K562 (cell line): ENCODE data around the gene RNF151. TPM values are rescaled to one million over a fixed set of nuclear protein-coding genes. Genes with fewer than 3 reads are reported as not detected.

Source experiments
- ADNP ChIP-seq: fragments of 200-800 bp; sonication (Bioruptor generic); IDR thresholded peaks from 2 replicates; pipeline ENCODE4 v1.6.1; 2016; ENCODE audit warnings: missing genetic modification characterization, missing compliant biosample characterization
- ASH1L ChIP-seq: fragments of 450-650 bp; IDR thresholded peaks from 2 replicates; pipeline ENCODE4 v1.6.1; 2018; ENCODE audit warnings: borderline replicate concordance, mild to moderate bottlenecking, low read depth; ENCODE audit not compliant: partially characterized antibody
- DMBX1 ChIP-seq: fragments of 250-450 bp; sonication (Bioruptor Pico); IDR thresholded peaks from 2 replicates; pipeline ENCODE4 v1.8.0; 2022; ENCODE audit warnings: inconsistent platforms, mild to moderate bottlenecking, moderate library complexity, borderline replicate concordance
- E2F5 ChIP-seq: sonication (generic); formaldehyde crosslinking; IDR thresholded peaks from 2 replicates; pipeline ENCODE4 v1.8.0; 2022; ENCODE audit warnings: mild to moderate bottlenecking, missing genetic modification reagents
- HDAC6 ChIP-seq: IDR thresholded peaks from 2 replicates; pipeline ENCODE4 v1.6.1; 2012; ENCODE audit warnings: low read depth, mild to moderate bottlenecking, control low read depth, inconsistent platforms, low read length, moderate library complexity
- HMGXB4 ChIP-seq: sonication (generic); formaldehyde crosslinking; IDR thresholded peaks from 2 replicates; pipeline ENCODE4 v1.8.1; 2023; ENCODE audit warnings: mild to moderate bottlenecking, missing genetic modification reagents
- MBD2 ChIP-seq: sonication (generic); IDR thresholded peaks from 2 replicates; pipeline ENCODE4 v1.6.1; 2016; ENCODE audit warnings: low read depth, borderline replicate concordance
- MTA2 ChIP-seq: fragments of 450-650 bp; IDR thresholded peaks from 2 replicates; pipeline ENCODE4 v1.6.1; 2016; ENCODE audit warnings: low read depth
- MXI1 ChIP-seq: IDR thresholded peaks from 2 replicates; pipeline ENCODE4 v1.6.1; 2011; ENCODE audit warnings: low read depth, mild to moderate bottlenecking, improper control_type of control experiment, low read length
- NR2C1 ChIP-seq, 2 experiments: fragments of 450-650 bp; IDR thresholded peaks; 2 replicates each; pipeline ENCODE4 v1.6.1; 2017; ENCODE audit warnings: mild to moderate bottlenecking in 2 of 2, antibody characterized with exemption in 1 of 2, inconsistent platforms in 1 of 2, missing compliant biosample characterization in 1 of 2, missing genetic modification characterization in 1 of 2
- NUFIP1 ChIP-seq: fragments of 450-650 bp; IDR thresholded peaks from 2 replicates; pipeline ENCODE4 v1.6.1; 2018; ENCODE audit not compliant: partially characterized antibody
- RBM17 ChIP-seq: fragments of 200-400 bp; formaldehyde crosslinking; IDR thresholded peaks from 2 replicates; pipeline ENCODE4 v1.6.1; 2017; ENCODE audit warnings: low read depth, mild to moderate bottlenecking, low read length, borderline replicate concordance
- RBM39 ChIP-seq: fragments of 200-400 bp; formaldehyde crosslinking; optimal IDR thresholded peaks from 2 replicates; pipeline ENCODE3; 2018; ENCODE audit warnings: low read depth, low read length
- SIN3A ChIP-seq, 2 experiments: fragments of 150-350 bp in 1 of 2; IDR thresholded peaks; 2 replicates each; pipeline ENCODE4 v1.6.1; 2011 to 2016; ENCODE audit warnings: borderline replicate concordance in 2 of 2, low read depth in 2 of 2, low read length in 2 of 2, mild to moderate bottlenecking in 2 of 2, moderate library complexity in 2 of 2; ENCODE audit not compliant: control insufficient read depth in 1 of 2
- TRIM28 ChIP-seq: fragments of 450-650 bp; IDR thresholded peaks from 2 replicates; pipeline ENCODE4 v1.6.1; 2017
- ZBED1 ChIP-seq: IDR thresholded peaks from 2 replicates; pipeline ENCODE4 v1.6.1; 2014
- ZBTB33 ChIP-seq: sonication (generic); formaldehyde crosslinking; IDR thresholded peaks from 2 replicates; pipeline ENCODE4 v1.8.1; 2023; ENCODE audit warnings: mild to moderate bottlenecking, missing genetic modification reagents
- ZBTB9 ChIP-seq: fragments of 450-650 bp; formaldehyde crosslinking; IDR thresholded peaks from 2 replicates; pipeline ENCODE4 v1.4.0; 2020; ENCODE audit warnings: mild to moderate bottlenecking, moderate library complexity
- ZNF354B ChIP-seq: fragments of 250-450 bp; sonication (Bioruptor Pico); IDR thresholded peaks from 2 replicates; pipeline ENCODE4 v1.4.0; 2020
- ZNF584 ChIP-seq: fragments of 200-800 bp; sonication (Bioruptor generic); IDR thresholded peaks from 2 replicates; pipeline ENCODE4 v1.6.1; 2016; ENCODE audit warnings: low read depth, mild to moderate bottlenecking, missing genetic modification characterization, missing compliant biosample characterization
- ZNF75A ChIP-seq: fragments of 450-650 bp; formaldehyde crosslinking; IDR thresholded peaks from 2 replicates; pipeline ENCODE4 v1.4.0; 2020; ENCODE audit warnings: mild to moderate bottlenecking
- ZNF780A ChIP-seq: fragments of 250-450 bp; sonication (Bioruptor Pico); IDR thresholded peaks from 2 replicates; pipeline ENCODE4 v1.5.0; 2021; ENCODE audit warnings: mild to moderate bottlenecking
- polyA plus RNA-seq, 8 experiments: library from polyadenylated mRNA; depleted of rRNA in 4 of 8; stranded (reverse) in 5 of 8; unstranded in 3 of 8; fragments of >200 nt; fragmentation: Nextera tagmentation in 2 of 8; fragmentation: Illumina TruSeq in 1 of 8; extraction: Ambion mirVana in 2 of 8; extraction: Trizol in 1 of 8; gene quantifications; 2 replicates each; pipeline versions ENCODE4 v1.2.1 to v1.2.3, GENCODE V29; 2011 to 2014; ENCODE audit warnings: inconsistent platforms in 1 of 8, missing spikeins in 1 of 8
- total RNA-seq, 7 experiments: library from RNA; depleted of rRNA in 6 of 7; stranded (reverse); fragments of >200 nt in 6 of 7; fragmentation: Illumina TruSeq in 2 of 7; extraction: Trizol in 2 of 7; gene quantifications; 2 replicates each; pipeline versions ENCODE4 v1.2.1 to v1.2.3, GENCODE V29; 2011 to 2021; ENCODE audit warnings: low replicate concordance in 1 of 7
- TF ChIP-seq, protein P1 (sequence below): sonication (generic); formaldehyde crosslinking; IDR thresholded peaks from 2 replicates; pipeline ENCODE4 v1.8.0; 2022; ENCODE audit warnings: mild to moderate bottlenecking, missing genetic modification reagents

The RNF151 gene
- total and polyA plus RNA-seq, 9 of the 15 experiments (the other 6 are each of a cell fraction or from before 2014, with no cell fraction given) = not detected

GRCh38 chr16:1961651-1962067, 5.0 kb upstream of the RNF151 start (continued):
- TF ChIP-seq ZBTB33 (CRISPR knock-in tag) (no peak), MBD2 (peak; percentile 18; the same call in 1 of the 2 replicates), ASH1L (no peak), E2F5 (CRISPR knock-in tag) (no peak), HDAC6 (no peak), DMBX1 (CRISPR knock-in tag) (no peak), ZBTB9 (CRISPR knock-in tag) (no peak), NR2C1 (IDR thresholded peaks at IDR 0.05) (no peak), NR2C1 (tag; IDR thresholded peaks at IDR 0.05) (no peak), NUFIP1 (no peak), ADNP (tag) (no peak), TRIM28 (no peak), RBM39 (peak; percentile 64), ZNF354B (CRISPR knock-in tag) (no peak), ZBED1 (0 out of 2 replicates have a peak, but pooled peaks have one; percentile 10), ZNF584 (CRISPR knock-in tag) (no peak), ZNF780A (no peak), SIN3A (IDR thresholded peaks at IDR 0.05; ENCODE audit: borderline replicate concordance in 2 of 2, control insufficient read depth in 1 of 2, low read depth in 2 of 2, low read length in 2 of 2) (0 out of 4 replicates have a peak, but pooled peaks of 1 of the 2 experiments have one; percentile 17), ZNF75A (no peak), RBM17 (no peak), MXI1 (0 out of 2 replicates have a peak, but pooled peaks have one; percentile 12), HMGXB4 (CRISPR knock-in tag) (0 out of 2 replicates have a peak, but pooled peaks have one; percentile 15), MTA2 (no peak)
- TF ChIP-seq, protein P1, sequence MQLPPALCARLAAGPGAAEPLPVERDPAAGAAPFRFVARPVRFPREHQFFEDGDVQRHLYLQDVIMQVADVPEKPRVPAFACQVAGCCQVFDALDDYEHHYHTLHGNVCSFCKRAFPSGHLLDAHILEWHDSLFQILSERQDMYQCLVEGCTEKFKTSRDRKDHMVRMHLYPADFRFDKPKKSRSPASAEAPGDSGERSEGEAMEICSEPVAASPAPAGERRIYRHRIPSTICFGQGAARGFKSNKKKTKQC (CRISPR knock-in tag) = no peak
